Measurements from ENCODE around the gene PDGFC.
A peak's percentile ranks its signal among the peaks of the same experiment; 100 is the strongest.

PDGFC gene

GRCh38 chr4:157012296-157012695 is 40.7 kb upstream of the PDGFC start:
- H3K4me3 ChIP-seq (ENCODE audit: control insufficient read depth, low read depth, low read length) = no peak overlapping the region
- no peak for DNase-seq (ENCODE audit: low read depth)
- TF ChIP-seq CTCF (IDR thresholded peaks at IDR 0.05; ENCODE audit: control insufficient read depth, insufficient read depth, low read depth, low read length, missing control alignments) = no peak

GRCh38 chr4:157010630-157011029 is 39.0 kb upstream of the PDGFC start:
- no peak for TF ChIP-seq CTCF (IDR thresholded peaks at IDR 0.05; ENCODE audit: control insufficient read depth, insufficient read depth, low read depth, low read length, missing control alignments)
- H3K4me3 ChIP-seq (ENCODE audit: control insufficient read depth, low read depth, low read length) = no peak overlapping the region
- DNase-seq (ENCODE audit: low read depth) = no peak

DNA sequence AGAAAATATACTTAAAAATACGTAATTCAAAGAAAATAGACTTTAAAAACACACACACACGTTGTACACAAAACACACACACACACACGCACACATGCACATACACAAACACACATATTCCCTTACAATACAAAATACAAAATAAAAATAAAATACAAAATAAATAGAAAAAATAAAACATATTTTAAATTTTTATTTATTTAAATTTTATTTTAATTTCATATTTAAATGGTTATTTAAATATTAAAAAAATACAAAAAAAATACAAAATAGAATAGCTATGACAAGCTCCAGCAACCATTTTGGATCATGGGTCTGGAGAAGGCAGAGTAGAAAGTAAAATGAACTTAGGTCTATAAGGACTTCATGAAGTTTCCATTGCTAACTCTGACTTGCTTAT is 34.2 kb upstream of the PDGFC start:
- TF ChIP-seq CTCF (IDR thresholded peaks at IDR 0.05; ENCODE audit: control insufficient read depth, insufficient read depth, low read depth, low read length, missing control alignments) = no peak
- DNase-seq (ENCODE audit: low read depth) = no peak
- no peak overlapping the region for H3K4me3 ChIP-seq (ENCODE audit: control insufficient read depth, low read depth, low read length)

DNA sequence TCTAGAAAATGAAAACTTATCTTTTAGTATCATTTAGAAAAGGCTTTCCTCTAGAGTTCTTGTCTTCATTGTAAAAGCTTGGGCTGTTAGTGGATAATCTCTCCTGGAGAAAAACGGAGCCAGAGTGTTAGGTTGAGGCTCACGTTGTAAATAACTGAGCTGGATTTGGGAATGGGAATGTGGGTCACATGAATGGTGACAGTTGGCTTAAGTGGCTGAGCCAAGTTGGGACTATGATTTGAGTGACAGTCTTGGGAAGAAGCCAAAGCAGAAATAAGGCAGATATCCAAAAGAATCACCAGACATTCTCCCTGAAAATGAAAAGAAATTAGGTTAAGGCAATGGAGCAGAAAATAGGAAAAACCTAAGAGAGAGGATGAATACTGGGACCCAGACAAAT is 33.6 kb upstream of the PDGFC start:
- H3K4me3 ChIP-seq (ENCODE audit: control insufficient read depth, low read depth, low read length) = no peak overlapping the region
- DNase-seq (ENCODE audit: low read depth) = no peak
- TF ChIP-seq CTCF (IDR thresholded peaks at IDR 0.05; ENCODE audit: control insufficient read depth, insufficient read depth, low read depth, low read length, missing control alignments) = no peak

DNA sequence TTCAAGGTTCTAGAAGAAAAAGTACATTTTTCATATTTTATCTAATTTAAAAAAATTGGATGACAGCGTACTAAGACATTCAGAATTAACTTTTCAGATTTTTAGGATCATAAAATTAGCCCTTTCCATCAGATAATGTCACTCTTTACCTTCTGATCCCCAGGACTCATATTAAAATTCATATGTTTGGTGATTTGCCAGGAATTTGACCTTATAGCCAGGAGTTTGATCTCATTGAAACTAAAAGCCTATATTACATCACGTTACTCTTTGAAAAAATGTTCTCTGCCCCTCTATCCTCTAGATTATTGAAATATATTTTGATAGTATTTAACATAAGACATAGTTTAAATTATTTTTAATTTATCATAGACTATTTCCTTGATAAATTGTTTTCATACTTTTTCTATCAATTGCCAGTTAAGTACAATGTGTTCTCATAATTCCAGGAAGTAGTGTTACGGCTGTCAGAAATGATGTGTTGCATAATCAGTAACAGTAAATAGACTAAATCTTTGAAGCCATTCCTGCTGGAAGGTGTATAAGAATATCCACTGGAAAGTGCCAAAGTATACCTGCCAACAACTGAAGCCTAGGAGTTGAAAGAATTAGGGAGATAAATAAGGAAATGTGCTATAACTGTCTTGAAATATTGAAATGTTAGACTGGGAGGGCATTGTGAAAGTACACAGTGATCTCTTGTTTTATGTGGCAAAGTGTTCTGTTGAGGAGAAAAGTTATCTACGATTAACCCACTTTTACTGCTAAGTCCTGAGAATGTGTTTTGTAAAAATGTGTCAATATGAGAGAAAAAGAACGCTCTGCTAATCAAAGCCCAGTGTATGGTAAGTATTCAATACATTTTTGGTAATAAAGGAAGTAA is 32.9 kb upstream of the PDGFC start:
- no peak overlapping the region for H3K4me3 ChIP-seq (ENCODE audit: control insufficient read depth, low read depth, low read length)
- no peak for DNase-seq (ENCODE audit: low read depth)

DNA sequence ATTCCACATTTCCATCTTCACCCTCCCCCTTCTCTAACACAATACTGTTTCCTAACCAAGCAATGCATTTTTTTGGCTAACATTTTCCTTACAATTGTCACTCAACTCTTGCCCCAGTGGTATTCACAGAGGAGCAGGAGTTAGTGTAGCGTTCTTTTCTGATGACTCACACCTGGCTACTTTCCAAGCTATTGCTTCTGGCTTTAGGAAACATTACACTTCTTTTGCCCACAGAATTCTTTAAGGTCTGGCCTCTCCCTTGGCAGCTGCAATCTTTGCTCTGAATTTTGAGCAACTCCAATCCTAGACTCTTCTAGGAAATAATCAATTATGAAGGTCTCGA is 27.5 kb upstream of the PDGFC start:
- H3K4me3 ChIP-seq (ENCODE audit: control insufficient read depth, low read depth, low read length) = no peak overlapping the region
- TF ChIP-seq CTCF (IDR thresholded peaks at IDR 0.05; ENCODE audit: control insufficient read depth, insufficient read depth, low read depth, low read length, missing control alignments) = no peak
- DNase-seq (ENCODE audit: low read depth) = peak; percentile 98

More for the DNA sequence above, 32.9 kb upstream of the PDGFC start:
- no peak for TF ChIP-seq CTCF (IDR thresholded peaks at IDR 0.05; ENCODE audit: control insufficient read depth, insufficient read depth, low read depth, low read length, missing control alignments)
